ENCODE measurements around the gene SLIT3. TPM values are rescaled to one million over a fixed set of nuclear protein-coding genes. Genes with fewer than 3 reads are reported as not detected.

Gene SLIT3
- total and polyA plus RNA-seq, 2 donors (not counting 3 experiments of a cell fraction or from before 2014, with no cell fraction given), result 0.90 to 1.0 TPM

DNA sequence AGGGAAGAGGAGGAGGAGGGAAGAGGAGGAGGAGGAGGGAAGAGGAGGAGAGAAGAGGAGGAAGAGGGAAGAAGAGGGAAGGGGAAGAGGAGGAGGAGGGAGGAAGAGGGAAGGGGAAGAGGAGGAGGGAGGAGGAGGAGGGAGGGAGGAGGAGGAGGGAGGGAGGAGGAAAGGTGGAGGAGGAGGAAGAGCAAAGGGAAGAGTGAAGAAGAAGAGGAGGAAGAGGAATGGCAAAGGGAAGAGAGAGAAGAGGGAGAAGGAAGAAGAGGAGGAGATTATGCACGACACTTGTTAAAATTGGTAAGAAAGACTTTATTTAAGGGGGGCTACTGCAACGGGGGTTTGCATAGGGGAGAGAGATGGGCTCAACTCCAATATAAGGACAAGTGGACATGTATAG, 221.2 kb downstream of the SLIT3 start:
- no peaks in the 10 kb centered on the region for H3K9me3 ChIP-seq (replicated peaks; ENCODE audit: control insufficient read depth, insufficient read depth, low read length)
- no peaks in the 10 kb centered on the region for H3K9me1 ChIP-seq (replicated peaks; ENCODE audit: control insufficient read depth, extremely low read depth, insufficient read depth, low read length)
- H3K79me2 ChIP-seq (ENCODE audit: control insufficient read depth, insufficient read depth, low read length), result no peaks in the 10 kb centered on the region
- H4K20me1 ChIP-seq (replicated peaks; ENCODE audit: control insufficient read depth, extremely low read depth, insufficient read depth, low read length), result no peaks in the 10 kb centered on the region
- DNase-seq (ENCODE audit: low read depth, low spot score) (no peak), FAIRE-seq (no peak)
- H2AFZ ChIP-seq (ENCODE audit: low read depth, low read length), result no peak overlapping the region
- H3K27me3 ChIP-seq (ENCODE audit: control insufficient read depth in 2 of 2, insufficient read depth in 2 of 2, low read length in 2 of 2), result no peaks in the 10 kb centered on the region
- H3K4me2 ChIP-seq (ENCODE audit: insufficient read depth, low read length), result no peak overlapping the region
- POLR2A ChIA-PET, result no interaction called here
- H3K36me3 ChIP-seq (ENCODE audit: control insufficient read depth in 2 of 2, extremely low read depth in 1 of 2, insufficient read depth in 2 of 2, low read length in 2 of 2), result no peaks in the 10 kb centered on the region
- TF ChIP-seq FOS (IDR thresholded peaks at IDR 0.05; ENCODE audit: borderline replicate concordance, insufficient read depth, low read length) (no peak), POLR2A (IDR thresholded peaks at IDR 0.05; ENCODE audit: low read depth, low read length) (no peak), GATA2 (IDR thresholded peaks at IDR 0.05; ENCODE audit: insufficient read depth, insufficient read length, low read depth, low read length) (no peak), JUN (IDR thresholded peaks at IDR 0.05; ENCODE audit: borderline replicate concordance, insufficient read depth, insufficient read length, low read depth) (no peak), POLR2AphosphoS5 (IDR thresholded peaks at IDR 0.05; ENCODE audit: insufficient read depth, low read depth, low read length) (no peak)
- TF ChIP-seq, protein P1, sequence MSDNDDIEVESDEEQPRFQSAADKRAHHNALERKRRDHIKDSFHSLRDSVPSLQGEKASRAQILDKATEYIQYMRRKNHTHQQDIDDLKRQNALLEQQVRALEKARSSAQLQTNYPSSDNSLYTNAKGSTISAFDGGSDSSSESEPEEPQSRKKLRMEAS (IDR thresholded peaks at IDR 0.05; ENCODE audit: insufficient read depth, insufficient read length), result no peak
- TF ChIP-seq, protein P2, sequence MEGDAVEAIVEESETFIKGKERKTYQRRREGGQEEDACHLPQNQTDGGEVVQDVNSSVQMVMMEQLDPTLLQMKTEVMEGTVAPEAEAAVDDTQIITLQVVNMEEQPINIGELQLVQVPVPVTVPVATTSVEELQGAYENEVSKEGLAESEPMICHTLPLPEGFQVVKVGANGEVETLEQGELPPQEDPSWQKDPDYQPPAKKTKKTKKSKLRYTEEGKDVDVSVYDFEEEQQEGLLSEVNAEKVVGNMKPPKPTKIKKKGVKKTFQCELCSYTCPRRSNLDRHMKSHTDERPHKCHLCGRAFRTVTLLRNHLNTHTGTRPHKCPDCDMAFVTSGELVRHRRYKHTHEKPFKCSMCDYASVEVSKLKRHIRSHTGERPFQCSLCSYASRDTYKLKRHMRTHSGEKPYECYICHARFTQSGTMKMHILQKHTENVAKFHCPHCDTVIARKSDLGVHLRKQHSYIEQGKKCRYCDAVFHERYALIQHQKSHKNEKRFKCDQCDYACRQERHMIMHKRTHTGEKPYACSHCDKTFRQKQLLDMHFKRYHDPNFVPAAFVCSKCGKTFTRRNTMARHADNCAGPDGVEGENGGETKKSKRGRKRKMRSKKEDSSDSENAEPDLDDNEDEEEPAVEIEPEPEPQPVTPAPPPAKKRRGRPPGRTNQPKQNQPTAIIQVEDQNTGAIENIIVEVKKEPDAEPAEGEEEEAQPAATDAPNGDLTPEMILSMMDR (IDR thresholded peaks at IDR 0.05; ENCODE audit: extremely low read depth in 1 of 2, insufficient read depth in 1 of 2, low read depth in 1 of 2, low read length in 2 of 2), result no peak
- H3K27ac ChIP-seq (ENCODE audit: insufficient read depth, low read depth, low read length), result no peak overlapping the region
- intact Hi-C loops (cut with micrococcal nuclease) (no loop called here), dilution Hi-C loops (cut with MboI; ENCODE audit: extremely low pct_ligation_motif_present, low sequenced_read_pairs) (no loop called here)
- H3K9ac ChIP-seq (replicated peaks; ENCODE audit: extremely low read depth, insufficient read depth, low read length), result no peak overlapping the region
- no peaks in the 10 kb centered on the region for H3K4me1 ChIP-seq (ENCODE audit: control insufficient read depth, extremely low read depth, insufficient read depth, low read length)
- no TSS peak for BruUV-seq (replicated peaks)
- no peak overlapping the region for H3K4me3 ChIP-seq (replicated peaks in 1 of 3; ENCODE audit: insufficient read depth in 1 of 3, low read depth in 1 of 3, low read length in 3 of 3)
- CTCF ChIA-PET, result no interaction called here
